H1 (cell line): ENCODE data around the gene LDAH. TPM values are rescaled to one million over a fixed set of nuclear protein-coding genes. Genes with fewer than 3 reads are reported as not detected.

Source experiments
- CTCF ChIA-PET: fragments of 300-600 bp; sonication (Branson Sonifier 250); formaldehyde crosslinking; loops from one replicate; lab custom pipeline; 2021; ENCODE audit not compliant: partially characterized antibody; lab: Charles Lee
- POLR2A ChIA-PET: fragments of 300-600 bp; sonication (Branson Sonifier 250); formaldehyde crosslinking; loops from one replicate; lab custom pipeline; 2021; ENCODE audit warnings: inconsistent platforms; ENCODE audit not compliant: partially characterized antibody; lab: Charles Lee
- DNase-seq, 2 experiments: peaks; one replicate each; pipeline versions ENCODE4 v3.0.0 to v3.0.0-alpha.2; 2010 to 2022; ENCODE audit warnings: low spot score in 2 of 2, low read depth in 1 of 2, mixed read lengths in 1 of 2
- FAIRE-seq: peaks from 2 replicates; lab custom pipeline; 2011; peaks lifted over from hg19 to GRCh38; lab: Jason Lieb, UNC
- H2AFZ ChIP-seq: 2 replicates; pipeline ENCODE4 v1.8.1; 2012; ENCODE audit warnings: low read length, inconsistent platforms
- H2AK5ac ChIP-seq: 2 replicates; pipeline ENCODE4 v1.6.1; 2013; ENCODE audit warnings: low read depth, low read length
- H2BK120ac ChIP-seq: replicated peaks from 2 replicates; pipeline ENCODE3; 2013; ENCODE audit warnings: low read depth, low read length, inconsistent platforms
- H2BK12ac ChIP-seq: 2 replicates; pipeline ENCODE4 v1.6.1; 2013; ENCODE audit warnings: low read depth, low read length
- H2BK15ac ChIP-seq: 2 replicates; pipeline ENCODE4 v1.6.1; 2013; ENCODE audit warnings: low read length
- H2BK20ac ChIP-seq: 2 replicates; pipeline ENCODE4 v1.6.1; 2013; ENCODE audit warnings: low read length
- H2BK5ac ChIP-seq: 2 replicates; pipeline ENCODE4 v1.6.1; 2013; ENCODE audit warnings: low read depth, low read length
- H3K14ac ChIP-seq: 2 replicates; pipeline ENCODE4 v1.6.1; 2013; ENCODE audit warnings: inconsistent platforms; ENCODE audit not compliant: insufficient read length
- H3K18ac ChIP-seq: 2 replicates; pipeline ENCODE4 v1.6.1; 2013; ENCODE audit warnings: low read length; ENCODE audit errors: extremely low read depth
- H3K23ac ChIP-seq: 2 replicates; pipeline ENCODE4 v1.6.1; 2013; ENCODE audit warnings: inconsistent platforms; ENCODE audit not compliant: insufficient read length
- H3K23me2 ChIP-seq: 2 replicates; pipeline ENCODE4 v1.6.1; 2013; ENCODE audit warnings: low read depth, low read length
- H3K27ac ChIP-seq: 2 replicates; pipeline ENCODE4 v1.6.1; 2011; ENCODE audit warnings: low read depth, low read length, inconsistent platforms
- H3K27me3 ChIP-seq, 4 experiments: replicated peaks in 1 of 4; 1 replicate in 1 of 4; 2 replicates in 3 of 4; pipeline versions ENCODE4 v1.6.1 to v1.8.1; 2011 to 2013; ENCODE audit warnings: low read length in 3 of 4, mild to moderate bottlenecking in 3 of 4, inconsistent platforms in 2 of 4, mixed read lengths in 2 of 4, moderate library complexity in 1 of 4; ENCODE audit not compliant: control insufficient read depth in 3 of 4, insufficient read depth in 3 of 4; ENCODE audit errors: extremely low read depth in 1 of 4
- H3K36me3 ChIP-seq, 4 experiments: 2 replicates each; pipeline versions ENCODE4 v1.6.1 to v1.8.1; 2011 to 2013; ENCODE audit warnings: mild to moderate bottlenecking in 4 of 4, low read length in 3 of 4, moderate library complexity in 2 of 4, control low read depth in 1 of 4, inconsistent platforms in 1 of 4; ENCODE audit not compliant: insufficient read depth in 4 of 4, control insufficient read depth in 2 of 4
- H3K4ac ChIP-seq: replicated peaks from 2 replicates; pipeline ENCODE3; 2013; ENCODE audit warnings: low read length, low read depth, mixed read lengths, inconsistent platforms; ENCODE audit not compliant: insufficient read length
- H3K4me1 ChIP-seq, 4 experiments: replicated peaks in 1 of 4; 1 replicate in 1 of 4; 2 replicates in 3 of 4; pipeline versions ENCODE4 v1.6.1 to v1.8.1; 2011 to 2013; ENCODE audit warnings: low read length in 3 of 4, inconsistent platforms in 2 of 4, mixed read lengths in 1 of 4; ENCODE audit not compliant: insufficient read depth in 4 of 4, control insufficient read depth in 3 of 4
- H3K4me2 ChIP-seq, 2 experiments: 2 replicates each; pipeline versions ENCODE4 v1.6.1 to v1.8.1; 2011 to 2013; ENCODE audit warnings: low read depth in 2 of 2, low read length in 2 of 2, control low read depth in 1 of 2, inconsistent platforms in 1 of 2, mild to moderate bottlenecking in 1 of 2; ENCODE audit not compliant: insufficient read depth in 1 of 2
- H3K4me3 ChIP-seq, 4 experiments: fragments of 200-600, 300-600 bp in 1 of 4; sonication (generic), shearing (Covaris generic), sonication (Bioruptor Twin) in 1 of 4; 2 replicates each; pipeline versions ENCODE4 v1.5.1 to v1.8.1; 2011 to 2016; ENCODE audit warnings: low read length in 4 of 4, low read depth in 3 of 4, control low read depth in 2 of 4, inconsistent platforms in 2 of 4, mild to moderate bottlenecking in 2 of 4, mixed read lengths in 1 of 4, moderate library complexity in 1 of 4; ENCODE audit not compliant: insufficient read depth in 2 of 4; ENCODE audit errors: extremely low read depth in 1 of 4
- H3K56ac ChIP-seq: replicated peaks from 2 replicates; pipeline ENCODE3; 2013; ENCODE audit warnings: low read depth, mild to moderate bottlenecking, mixed read lengths, low read length, inconsistent platforms; ENCODE audit not compliant: insufficient read length
- H3K79me1 ChIP-seq: 2 replicates; pipeline ENCODE4 v1.6.1; 2013; ENCODE audit warnings: low read depth, low read length, control low read depth
- H3K79me2 ChIP-seq, 2 experiments: 2 replicates each; pipeline versions ENCODE4 v1.6.1 to v1.8.1; 2012 to 2013; ENCODE audit warnings: low read length in 2 of 2, mild to moderate bottlenecking in 2 of 2, inconsistent platforms in 1 of 2; ENCODE audit not compliant: insufficient read depth in 2 of 2, control insufficient read depth in 1 of 2
- H3K9ac ChIP-seq, 4 experiments: replicated peaks in 1 of 4; 1 replicate in 1 of 4; 2 replicates in 3 of 4; pipeline versions ENCODE4 v1.6.1 to v1.8.1; 2011 to 2013; ENCODE audit warnings: low read depth in 3 of 4, low read length in 3 of 4, control low read depth in 2 of 4, mild to moderate bottlenecking in 2 of 4, moderate library complexity in 2 of 4, inconsistent platforms in 1 of 4; ENCODE audit errors: extremely low read depth in 1 of 4
- H3K9me3 ChIP-seq, 2 experiments: 2 replicates each; pipeline versions ENCODE4 v1.6.1 to v1.8.1; 2012 to 2013; ENCODE audit warnings: mild to moderate bottlenecking in 2 of 2, moderate library complexity in 2 of 2, control low read depth in 1 of 2, inconsistent platforms in 1 of 2, low read depth in 1 of 2, low read length in 1 of 2, mixed read lengths in 1 of 2; ENCODE audit not compliant: insufficient read depth in 2 of 2
- H4K20me1 ChIP-seq, 2 experiments: replicated peaks in 1 of 2; 2 replicates each; pipeline versions ENCODE3 to v1.8.1; 2011 to 2013; ENCODE audit warnings: inconsistent platforms in 2 of 2, low read length in 2 of 2, mild to moderate bottlenecking in 1 of 2; ENCODE audit not compliant: insufficient read depth in 2 of 2, control insufficient read depth in 1 of 2
- H4K5ac ChIP-seq: 2 replicates; pipeline ENCODE4 v1.6.1; 2013; ENCODE audit warnings: low read length, low read depth, mixed read lengths, inconsistent platforms; ENCODE audit not compliant: insufficient read length
- H4K8ac ChIP-seq: 2 replicates; pipeline ENCODE4 v1.8.0; 2013; ENCODE audit warnings: mild to moderate bottlenecking, moderate library complexity, low read length, inconsistent platforms; ENCODE audit not compliant: insufficient read depth; ENCODE audit errors: extremely low read depth
- H4K91ac ChIP-seq: replicated peaks from 2 replicates; pipeline ENCODE3; 2013; ENCODE audit warnings: low read length, mixed read lengths, inconsistent platforms; ENCODE audit not compliant: insufficient read length
- CTCF ChIP-seq, 3 experiments: IDR thresholded peaks; 1 replicate in 2 of 3; 2 replicates in 1 of 3; pipeline versions ENCODE4 v1.5.1 to v1.6.1; 2011; ENCODE audit warnings: low read length in 3 of 3, mild to moderate bottlenecking in 3 of 3, inconsistent platforms in 2 of 3, low read depth in 1 of 3, moderate library complexity in 1 of 3; ENCODE audit not compliant: insufficient read depth in 1 of 3; ENCODE audit errors: control extremely low read depth in 1 of 3
- JUN ChIP-seq: IDR thresholded peaks from 2 replicates; pipeline ENCODE4 v1.6.1; 2011; ENCODE audit warnings: low read depth, mild to moderate bottlenecking, improper control_type of control experiment, low read length
- MAX ChIP-seq: IDR thresholded peaks from 2 replicates; pipeline ENCODE4 v1.6.1; 2012; ENCODE audit warnings: inconsistent platforms
- RAD21 ChIP-seq, 2 experiments: IDR thresholded peaks in 1 of 2; conservative IDR thresholded peaks in 1 of 2; 2 replicates each; pipeline ENCODE4 v1.6.1; 2011; ENCODE audit warnings: low read depth in 2 of 2, low read length in 2 of 2, improper control_type of control experiment in 1 of 2, inconsistent platforms in 1 of 2, mild to moderate bottlenecking in 1 of 2, moderate library complexity in 1 of 2
- RNF2 ChIP-seq: fragments of 200-900, 300-1000 bp; sonication (generic); IDR thresholded peaks from 2 replicates; pipeline ENCODE4 v1.7.1; 2016; ENCODE audit warnings: borderline replicate concordance, low read depth, mild to moderate bottlenecking, antibody characterized with exemption, low read length; ENCODE audit not compliant: poor library complexity, severe bottlenecking; ENCODE audit errors: missing control alignments
- SIN3A ChIP-seq, 2 experiments: IDR thresholded peaks in 1 of 2; conservative IDR thresholded peaks in 1 of 2; 2 replicates each; pipeline ENCODE4 v1.6.1; 2011 to 2012; ENCODE audit warnings: low read length in 2 of 2, improper control_type of control experiment in 1 of 2, low read depth in 1 of 2, mild to moderate bottlenecking in 1 of 2
- SIX5 ChIP-seq: IDR thresholded peaks from 2 replicates; pipeline ENCODE4 v1.6.1; 2011; ENCODE audit warnings: mild to moderate bottlenecking, low read depth, low read length
- SP1 ChIP-seq: IDR thresholded peaks from 2 replicates; pipeline ENCODE4 v1.6.1; 2011; ENCODE audit warnings: low read depth, low read length
- SP4 ChIP-seq: IDR thresholded peaks from 2 replicates; pipeline ENCODE4 v1.6.1; 2012; ENCODE audit warnings: low read length, inconsistent platforms
- TAF1 ChIP-seq: IDR thresholded peaks from 2 replicates; pipeline ENCODE4 v1.6.1; 2011; ENCODE audit warnings: mild to moderate bottlenecking, low read depth, low read length
- TAF7 ChIP-seq: optimal IDR thresholded peaks from 2 replicates; pipeline ENCODE3; 2011; ENCODE audit warnings: low read depth, mild to moderate bottlenecking, inconsistent platforms, low read length, moderate library complexity, borderline replicate concordance
- WGBS, 2 experiments: shearing (Covaris generic) in 1 of 2; methylation state at CpG; one replicate each; pipeline versions ENCODE4 v1.1.6 to v1.1.7; 2013 to 2015; ENCODE audit warnings: low lambda C conversion rate in 2 of 2, mixed read lengths in 2 of 2, inconsistent platforms in 1 of 2, low coverage in 1 of 2, missing lambda C conversion rate in 1 of 2; ENCODE audit not compliant: insufficient replicate concordance in 2 of 2, insufficient coverage in 1 of 2, insufficient read length in 1 of 2; ENCODE audit errors: extremely low coverage in 1 of 2, missing lambda C conversion rate in 1 of 2; 5-methylcytosine and 5-hydroxymethylcytosine counted together
- polyA plus RNA-seq, 7 experiments: library from polyadenylated mRNA; depleted of rRNA in 3 of 7; stranded (reverse) in 5 of 7; unstranded in 2 of 7; fragments of >200 nt in 5 of 7; fragments of 200-250 nt in 2 of 7; gene quantifications; 1 replicate in 5 of 7; 2 replicates in 1 of 7; 4 replicates in 1 of 7; pipeline versions ENCODE4 v1.2.1 to v1.2.3, GENCODE V29; 2011 to 2013; ENCODE audit warnings: missing spikeins in 2 of 7, mixed read lengths in 2 of 7
- total RNA-seq: library from RNA; stranded (reverse); fragmentation: NEBNext Ultra II Directional; extraction: Animal tissue kit (Norgen Biotek cat#: 25700); gene quantifications from 2 replicates; pipeline ENCODE4 v1.2.1, GENCODE V29; 2021

The LDAH gene
- total and polyA plus RNA-seq, 2 of the 8 experiments (the other 6 are each of a cell fraction or from before 2014, with no cell fraction given) = 10.9 to 26.3 TPM

GRCh38 chr2:20815216-20815615 is 7.7 kb downstream of the LDAH start:
- Histone ChIP-seq H3K4me1 (no peaks in the 10 kb centered on the region), H3K36me3 (no peaks in the 10 kb centered on the region), H3K9me3 (no peaks in the 10 kb centered on the region), H3K79me2 (peaks cover 0 to 54% of the 10 kb centered on the region in 2 experiments; a peak in 3 of 4 replicates), H3K4me2 (no peak overlapping the region), H3K79me1 (no peaks in the 10 kb centered on the region), H3K14ac (no peak overlapping the region), H3K4me3 (no peak overlapping the region), H4K8ac (no peak overlapping the region), H4K5ac (no peak overlapping the region), H3K27me3 (no peaks in the 10 kb centered on the region), H3K23ac (no peak overlapping the region), H3K18ac (no peak overlapping the region), H3K9ac (no peak overlapping the region), H2BK12ac (no peak overlapping the region), H2BK120ac (no peak overlapping the region), H3K27ac (no peak overlapping the region), H4K91ac (no peak overlapping the region), H3K4ac (no peak overlapping the region), H2AK5ac (no peak overlapping the region), H4K20me1 (peaks cover 0 to 2% of the 10 kb centered on the region in 2 experiments), H2AFZ (no peak overlapping the region), H2BK15ac (no peak overlapping the region), H2BK20ac (no peak overlapping the region), H3K56ac (no peak overlapping the region), H2BK5ac (no peak overlapping the region), H3K23me2 (no peaks in the 10 kb centered on the region)
- WGBS, 2 experiments = 82% methylated on average over 1 of the region's 1 CpG; no CpG with 5 or more reads in 1 of the 2 experiments
- FAIRE-seq = no peak
- ChIA-PET CTCF (interaction anchor here (0.8 kb wide), 1 partner anchor 140 kb away, joined by 3 read pairs; no protein-coding TSS in a partner anchor), POLR2A (no interaction called here)
- no peak for DNase-seq
- TF ChIP-seq SP1 (no peak), JUN (no peak), MAX (no peak), SIN3A (conservative IDR thresholded peaks at IDR 0.05 in 1 of 2, IDR thresholded peaks at IDR 0.05 in 1 of 2; ENCODE audit: low read depth in 1 of 2, low read length in 2 of 2) (no peak), RAD21 (IDR thresholded peaks at IDR 0.05 in 1 of 2, conservative IDR thresholded peaks at IDR 0.05 in 1 of 2; ENCODE audit: low read depth in 2 of 2, low read length in 2 of 2) (no peak), TAF7 (no peak), CTCF (IDR thresholded peaks at IDR 0.05; ENCODE audit: control extremely low read depth in 1 of 3, insufficient read depth in 1 of 3, low read depth in 1 of 3, low read length in 3 of 3) (no peak), SIX5 (no peak), TAF1 (no peak), RNF2 (no peak), SP4 (no peak)
